ENCODE data around the gene DKK3.

Gene DKK3

DNA sequence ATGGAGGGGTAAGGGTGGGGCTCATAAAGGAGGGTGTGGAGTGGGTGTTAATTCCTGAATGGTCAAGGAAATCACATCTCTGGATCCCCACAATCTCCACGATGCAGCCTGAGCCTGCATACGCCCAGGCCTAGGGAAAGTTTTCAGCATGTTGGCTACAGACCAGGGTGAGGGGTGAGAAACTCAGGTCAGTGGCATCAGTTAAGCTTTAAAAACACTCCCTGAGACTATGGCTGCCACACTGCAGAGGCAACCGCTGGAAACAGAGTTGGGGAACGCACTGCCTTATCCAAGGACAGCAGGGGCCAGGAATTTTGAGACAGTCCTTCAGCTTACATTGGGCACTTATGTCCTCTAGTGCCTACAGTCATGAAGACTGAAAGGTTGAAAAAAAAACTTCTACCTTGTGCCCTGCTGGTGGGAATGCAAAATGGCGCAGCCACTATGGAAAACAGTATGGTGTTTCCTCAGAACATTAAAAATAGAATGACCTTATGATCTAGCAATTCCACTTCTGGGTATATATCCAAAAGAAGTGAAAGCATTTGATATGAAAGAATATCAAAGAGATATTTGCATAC, 19.7 kb downstream of the DKK3 start:
- WGBS (ENCODE audit: insufficient coverage, insufficient read length): no CpG with 5 or more reads among the region's 5 CpGs
- Histone ChIP-seq H3K9me3 (ENCODE audit: control insufficient read depth, insufficient read depth, low read length) (no peaks in the 10 kb centered on the region), H3K4me1 (ENCODE audit: control insufficient read depth, insufficient read depth, low read length) (peaks cover 2% of the 10 kb centered on the region), H3K36me3 (ENCODE audit: control insufficient read depth, insufficient read depth, low read length) (no peaks in the 10 kb centered on the region), H3K27ac (ENCODE audit: low read length) (no peak overlapping the region), H3K4me3 (ENCODE audit: low read length) (no peak overlapping the region), H3K27me3 (ENCODE audit: control insufficient read depth, insufficient read depth, low read length) (no peaks in the 10 kb centered on the region)
- DNase-seq (ENCODE audit: low read depth, low spot score): no peak

DNA sequence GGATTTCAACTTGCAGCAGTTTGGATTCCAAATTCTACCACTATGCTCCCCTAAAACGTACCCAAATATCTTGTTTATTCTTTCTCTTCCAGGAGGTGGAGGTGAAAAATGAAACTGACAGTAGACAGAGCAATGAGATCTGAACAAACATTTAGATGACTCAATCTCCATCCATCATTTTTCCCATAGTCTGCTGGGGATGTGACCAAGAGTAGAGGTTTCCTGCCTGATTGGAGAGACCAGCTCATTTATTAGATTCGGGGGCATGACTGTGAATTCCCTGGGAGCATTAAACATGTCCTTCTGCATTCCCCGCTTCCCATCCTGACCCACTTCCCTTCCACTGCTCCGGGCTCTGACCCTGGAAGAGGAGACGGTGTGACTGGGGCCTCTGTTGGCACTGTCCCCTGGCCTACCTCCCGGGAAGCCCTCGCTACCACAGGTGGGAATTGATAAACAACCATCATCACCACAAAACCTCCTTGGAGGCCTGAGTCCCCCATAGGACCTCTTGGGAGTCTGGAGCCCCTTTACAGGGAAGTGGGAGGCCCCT, 20.3 kb downstream of the DKK3 start:
- Histone ChIP-seq H3K36me3 (ENCODE audit: control insufficient read depth, insufficient read depth, low read length) (no peaks in the 10 kb centered on the region), H3K4me3 (ENCODE audit: low read length) (no peak overlapping the region), H3K9me3 (ENCODE audit: control insufficient read depth, insufficient read depth, low read length) (no peaks in the 10 kb centered on the region), H3K27ac (ENCODE audit: low read length) (no peak overlapping the region), H3K27me3 (ENCODE audit: control insufficient read depth, insufficient read depth, low read length) (no peaks in the 10 kb centered on the region), H3K4me1 (ENCODE audit: control insufficient read depth, insufficient read depth, low read length) (peaks cover 2% of the 10 kb centered on the region)
- no peak for DNase-seq (ENCODE audit: low read depth, low spot score)
- WGBS (ENCODE audit: insufficient coverage, insufficient read length): no CpG with 5 or more reads among the region's 7 CpGs

DNA sequence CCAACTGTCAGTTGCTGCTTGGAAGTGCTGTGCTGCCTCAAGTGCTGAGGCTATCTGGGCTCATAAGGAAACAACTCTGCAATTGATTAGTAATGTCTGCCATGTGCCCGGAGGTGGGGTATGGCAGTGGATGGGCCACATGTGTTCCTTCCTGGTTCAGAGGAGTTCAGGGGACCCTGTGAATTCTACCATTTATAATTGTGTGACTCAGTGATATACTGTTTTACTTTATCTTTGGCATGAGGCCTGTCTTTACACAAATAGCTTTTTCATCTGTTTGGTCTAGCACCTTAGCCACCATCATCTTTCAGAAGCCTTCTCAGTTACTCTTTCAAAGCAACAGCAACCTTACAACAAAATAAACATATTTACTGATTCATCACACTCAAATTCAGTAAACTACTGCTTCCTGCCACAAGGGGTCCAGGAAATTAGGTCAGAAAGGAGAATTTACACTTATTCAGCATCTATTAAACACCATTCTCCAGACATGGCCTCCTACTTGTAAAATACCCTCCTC, 20.9 kb downstream of the DKK3 start:
- H3K27ac ChIP-seq (ENCODE audit: low read length): no peak overlapping the region
- WGBS (ENCODE audit: insufficient coverage, insufficient read length): no CpG with 5 or more reads among the region's 1 CpG

DNA sequence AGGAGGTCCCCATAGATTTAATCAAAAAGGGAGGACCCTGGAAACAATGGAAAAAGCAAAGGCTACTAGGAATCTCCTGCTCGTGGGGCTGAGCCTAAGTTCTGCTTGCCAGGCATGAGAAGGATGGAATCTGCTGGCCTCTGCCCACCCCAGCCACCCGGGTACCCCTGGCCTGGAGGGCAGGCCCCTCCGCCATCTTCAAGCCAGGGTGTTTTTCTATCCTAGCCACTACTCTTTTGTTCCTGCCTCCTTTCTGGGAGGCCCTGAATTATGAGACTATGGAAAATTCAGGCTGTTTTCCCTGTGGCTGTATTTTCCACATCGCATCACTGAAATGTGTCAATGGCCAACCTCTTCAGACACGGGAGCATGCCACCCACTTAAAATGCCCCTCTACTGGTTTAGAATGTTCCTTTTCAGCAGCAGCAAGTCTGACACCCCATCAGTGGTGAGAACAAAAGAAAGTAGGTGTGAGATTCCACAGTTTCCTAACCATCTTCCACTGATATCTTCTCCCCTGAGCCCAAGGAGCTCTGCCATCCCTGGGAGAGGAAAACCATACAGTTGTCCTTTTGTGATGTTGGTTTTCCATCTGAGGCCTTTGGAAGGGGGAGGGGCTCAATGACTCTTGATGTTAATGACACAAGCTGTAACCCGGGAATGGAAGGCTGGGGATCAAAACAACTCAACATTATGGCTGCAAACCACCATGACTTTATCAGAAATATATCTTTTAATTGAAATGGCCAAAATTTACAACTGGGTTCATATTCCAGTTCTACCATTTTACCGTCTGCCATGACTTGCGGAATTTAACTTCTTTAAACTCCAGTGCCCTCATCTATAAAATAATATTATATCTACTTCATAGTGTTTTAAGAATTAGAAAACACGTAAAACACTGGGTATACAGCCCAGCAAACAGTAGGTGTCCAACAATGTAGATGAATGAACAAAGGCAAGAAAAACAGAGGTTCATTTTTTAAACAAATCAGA, 22.2 kb downstream of the DKK3 start:
- no peaks in the 10 kb centered on the region for H3K9me3 ChIP-seq (ENCODE audit: control insufficient read depth, insufficient read depth, low read length)
- peaks cover 2% of the 10 kb centered on the region for H3K4me1 ChIP-seq (ENCODE audit: control insufficient read depth, insufficient read depth, low read length)
- no peak overlapping the region for H3K4me3 ChIP-seq (ENCODE audit: low read length)
- no peaks in the 10 kb centered on the region for H3K27me3 ChIP-seq (ENCODE audit: control insufficient read depth, insufficient read depth, low read length)
- no peaks in the 10 kb centered on the region for H3K36me3 ChIP-seq (ENCODE audit: control insufficient read depth, insufficient read depth, low read length)
- no peak for DNase-seq (ENCODE audit: low read depth, low spot score)
- no CpG with 5 or more reads among the region's 9 CpGs for WGBS (ENCODE audit: insufficient coverage, insufficient read length)
- no peak overlapping the region for H3K27ac ChIP-seq (ENCODE audit: low read length)

More for the DNA sequence above, 20.9 kb downstream of the DKK3 start:
- H3K4me1 ChIP-seq (ENCODE audit: control insufficient read depth, insufficient read depth, low read length): peaks cover 2% of the 10 kb centered on the region
- DNase-seq (ENCODE audit: low read depth, low spot score): no peak
- H3K4me3 ChIP-seq (ENCODE audit: low read length): no peak overlapping the region
- no peaks in the 10 kb centered on the region for H3K36me3 ChIP-seq (ENCODE audit: control insufficient read depth, insufficient read depth, low read length)
- no peaks in the 10 kb centered on the region for H3K27me3 ChIP-seq (ENCODE audit: control insufficient read depth, insufficient read depth, low read length)
- no peaks in the 10 kb centered on the region for H3K9me3 ChIP-seq (ENCODE audit: control insufficient read depth, insufficient read depth, low read length)

DNA sequence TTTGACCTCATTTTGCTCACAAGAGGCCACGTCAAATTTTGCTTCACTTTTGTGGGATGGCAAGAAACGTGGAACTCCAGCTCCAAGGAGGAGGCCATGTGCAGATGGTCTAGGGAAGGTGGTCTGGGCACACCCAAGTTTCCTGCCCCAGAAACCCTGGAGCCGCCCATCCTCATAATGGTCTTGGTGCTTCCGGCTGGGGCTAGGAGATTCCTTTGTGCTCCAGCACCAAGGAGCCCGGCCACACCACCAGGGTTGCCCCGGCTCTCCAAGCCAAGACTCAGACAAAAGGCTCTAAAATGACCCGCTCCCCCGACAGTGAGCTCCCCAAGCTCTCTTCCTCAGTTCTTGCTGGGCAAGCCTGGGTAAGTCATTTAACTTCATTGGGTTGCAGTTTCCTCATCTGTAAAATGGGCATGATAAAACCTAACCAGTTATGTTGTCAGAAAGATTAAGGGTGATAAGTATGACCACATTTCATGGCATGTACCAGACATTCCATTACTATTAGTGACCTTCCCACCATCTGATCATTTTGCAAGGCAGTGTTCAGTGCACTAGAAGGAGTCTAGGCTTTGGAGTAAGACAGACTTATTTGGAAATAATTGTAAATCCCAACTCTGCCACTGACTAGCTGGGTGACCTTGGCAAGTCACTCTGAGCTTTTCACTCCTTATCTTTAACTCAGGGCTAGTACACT, 23.3 kb downstream of the DKK3 start:
- WGBS (ENCODE audit: insufficient coverage, insufficient read length): no CpG with 5 or more reads among the region's 8 CpGs
- H3K27ac ChIP-seq (ENCODE audit: low read length): no peak overlapping the region
- no peaks in the 10 kb centered on the region for H3K9me3 ChIP-seq (ENCODE audit: control insufficient read depth, insufficient read depth, low read length)
- peaks cover 2% of the 10 kb centered on the region for H3K4me1 ChIP-seq (ENCODE audit: control insufficient read depth, insufficient read depth, low read length)
- H3K36me3 ChIP-seq (ENCODE audit: control insufficient read depth, insufficient read depth, low read length): no peaks in the 10 kb centered on the region
- H3K27me3 ChIP-seq (ENCODE audit: control insufficient read depth, insufficient read depth, low read length): no peaks in the 10 kb centered on the region
- DNase-seq (ENCODE audit: low read depth, low spot score): no peak
- no peak overlapping the region for H3K4me3 ChIP-seq (ENCODE audit: low read length)

DNA sequence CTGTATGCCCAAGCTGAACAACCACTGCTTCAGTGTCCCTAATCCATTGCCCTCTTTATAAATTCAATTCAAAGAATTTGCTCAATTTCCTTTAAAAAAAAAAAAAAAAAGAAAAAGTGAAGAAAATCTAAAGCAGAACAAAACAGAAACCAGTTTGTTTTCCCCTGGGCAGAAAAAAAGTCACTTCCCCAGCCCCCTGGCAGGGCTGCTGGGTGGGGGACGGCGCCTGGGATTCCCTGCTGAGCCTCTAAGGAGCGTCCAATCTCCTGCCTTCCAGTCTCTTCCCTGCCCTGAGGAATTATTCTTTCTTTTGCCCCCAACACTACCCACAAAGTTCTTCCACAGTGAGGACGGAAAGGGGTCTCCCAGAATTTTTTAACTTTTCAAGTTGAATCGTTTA, 23.9 kb downstream of the DKK3 start:
- Histone ChIP-seq H3K4me3 (ENCODE audit: low read length) (no peak overlapping the region), H3K27ac (ENCODE audit: low read length) (no peak overlapping the region), H3K36me3 (ENCODE audit: control insufficient read depth, insufficient read depth, low read length) (no peaks in the 10 kb centered on the region), H3K27me3 (ENCODE audit: control insufficient read depth, insufficient read depth, low read length) (no peaks in the 10 kb centered on the region), H3K9me3 (ENCODE audit: control insufficient read depth, insufficient read depth, low read length) (no peaks in the 10 kb centered on the region), H3K4me1 (ENCODE audit: control insufficient read depth, insufficient read depth, low read length) (peaks cover 2% of the 10 kb centered on the region)
- DNase-seq (ENCODE audit: low read depth, low spot score): no peak
- WGBS (ENCODE audit: insufficient coverage, insufficient read length): no CpG with 5 or more reads among the region's 5 CpGs

DNA sequence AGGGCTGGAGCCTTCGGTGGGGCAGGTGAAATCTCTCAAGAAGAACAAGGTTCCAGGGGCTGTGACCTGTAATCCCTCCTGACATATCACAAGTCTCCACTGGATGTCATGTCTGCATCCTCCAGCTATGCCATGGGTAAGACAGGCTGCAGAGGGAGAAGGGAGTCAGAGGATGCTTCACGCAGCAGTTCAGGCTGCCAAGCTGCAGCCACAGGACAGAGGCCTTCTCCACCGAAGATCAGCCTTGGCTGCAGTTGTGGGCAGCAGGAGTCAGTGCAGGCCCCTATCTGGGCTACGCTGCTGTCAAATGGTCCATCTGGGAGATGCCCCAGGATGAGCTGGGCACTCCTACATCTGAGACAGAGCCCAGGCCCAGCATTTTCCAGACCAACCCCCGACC, 25.0 kb downstream of the DKK3 start:
- Histone ChIP-seq H3K27me3 (ENCODE audit: control insufficient read depth, insufficient read depth, low read length) (no peaks in the 10 kb centered on the region), H3K4me1 (ENCODE audit: control insufficient read depth, insufficient read depth, low read length) (peaks cover 2% of the 10 kb centered on the region), H3K9me3 (ENCODE audit: control insufficient read depth, insufficient read depth, low read length) (no peaks in the 10 kb centered on the region), H3K36me3 (ENCODE audit: control insufficient read depth, insufficient read depth, low read length) (no peaks in the 10 kb centered on the region), H3K27ac (ENCODE audit: low read length) (no peak overlapping the region), H3K4me3 (ENCODE audit: low read length) (no peak overlapping the region)
- DNase-seq (ENCODE audit: low read depth, low spot score): no peak
- no CpG with 5 or more reads among the region's 5 CpGs for WGBS (ENCODE audit: insufficient coverage, insufficient read length)

DNA sequence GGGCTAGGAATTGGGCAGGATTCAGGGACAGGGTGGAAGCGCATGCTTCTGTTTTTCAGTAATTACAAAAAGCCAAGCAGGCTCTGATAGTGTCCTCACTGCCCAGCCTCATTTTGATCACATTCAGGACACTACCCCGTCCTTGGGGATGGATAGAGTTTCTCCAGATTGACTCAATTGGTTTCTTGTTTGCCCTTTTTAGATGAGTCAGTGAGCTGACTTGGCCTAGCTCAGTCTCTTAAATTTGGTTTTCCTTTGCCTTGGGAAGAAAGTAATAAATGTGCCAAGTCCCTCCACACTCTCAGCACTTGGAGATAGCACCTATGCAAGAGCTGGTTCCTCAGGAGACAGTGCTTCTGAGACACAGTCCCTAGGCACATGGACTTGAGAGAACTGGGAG, 25.5 kb downstream of the DKK3 start:
- H3K27ac ChIP-seq (ENCODE audit: low read length): no peak overlapping the region
- no peaks in the 10 kb centered on the region for H3K27me3 ChIP-seq (ENCODE audit: control insufficient read depth, insufficient read depth, low read length)
- H3K4me1 ChIP-seq (ENCODE audit: control insufficient read depth, insufficient read depth, low read length): peaks cover 2% of the 10 kb centered on the region
- WGBS (ENCODE audit: insufficient coverage, insufficient read length): no CpG with 5 or more reads among the region's 2 CpGs
- H3K9me3 ChIP-seq (ENCODE audit: control insufficient read depth, insufficient read depth, low read length): no peaks in the 10 kb centered on the region
- DNase-seq (ENCODE audit: low read depth, low spot score): no peak
- H3K4me3 ChIP-seq (ENCODE audit: low read length): no peak overlapping the region
- no peaks in the 10 kb centered on the region for H3K36me3 ChIP-seq (ENCODE audit: control insufficient read depth, insufficient read depth, low read length)

DNA sequence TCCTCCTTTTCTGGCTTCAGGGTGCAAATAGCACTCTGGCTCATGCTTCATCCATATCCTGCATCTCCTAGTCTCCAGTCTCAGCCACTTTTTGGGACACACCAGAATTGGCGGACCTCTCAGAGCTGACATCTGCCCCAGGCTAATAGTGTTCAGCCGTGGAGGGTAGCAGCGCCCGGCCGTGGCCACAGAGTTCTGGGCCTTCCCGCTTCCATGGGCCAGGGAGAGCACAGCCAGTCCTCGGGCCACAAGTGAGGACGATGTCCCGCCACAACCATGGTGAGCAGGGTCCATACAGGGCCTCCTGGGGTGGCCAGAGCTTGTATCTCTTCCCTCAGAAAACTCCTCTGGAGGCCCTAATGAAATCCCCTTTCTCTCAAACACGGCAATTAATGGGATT, 26.0 kb downstream of the DKK3 start:
- Histone ChIP-seq H3K9me3 (ENCODE audit: control insufficient read depth, insufficient read depth, low read length) (no peaks in the 10 kb centered on the region), H3K27ac (ENCODE audit: low read length) (no peak overlapping the region), H3K36me3 (ENCODE audit: control insufficient read depth, insufficient read depth, low read length) (no peaks in the 10 kb centered on the region), H3K27me3 (ENCODE audit: control insufficient read depth, insufficient read depth, low read length) (no peaks in the 10 kb centered on the region), H3K4me3 (ENCODE audit: low read length) (no peak overlapping the region), H3K4me1 (ENCODE audit: control insufficient read depth, insufficient read depth, low read length) (peaks cover 3% of the 10 kb centered on the region)
- WGBS (ENCODE audit: insufficient coverage, insufficient read length): no CpG with 5 or more reads among the region's 10 CpGs
- no peak for DNase-seq (ENCODE audit: low read depth, low spot score)

DNA sequence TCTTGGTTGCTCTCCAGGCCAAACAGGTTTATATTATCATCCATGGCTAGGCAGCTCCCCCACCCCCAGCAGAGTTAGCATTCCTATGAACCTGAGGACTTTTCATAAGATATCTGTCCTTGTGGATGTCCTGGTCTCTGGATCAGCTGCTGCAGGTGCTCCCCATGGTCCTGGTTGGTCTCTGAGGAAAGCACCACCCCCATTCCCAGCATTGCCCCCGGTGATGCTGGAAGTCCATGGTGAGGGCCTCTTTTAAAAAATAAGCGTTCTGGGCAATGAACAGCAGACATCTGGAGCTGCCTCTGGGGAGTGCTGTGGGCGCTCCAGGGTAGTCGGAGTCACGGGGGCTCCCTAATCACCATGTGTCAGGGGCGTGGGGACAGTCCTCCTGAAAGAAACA, 26.6 kb downstream of the DKK3 start:
- Histone ChIP-seq H3K4me1 (ENCODE audit: control insufficient read depth, insufficient read depth, low read length) (peaks cover 6% of the 10 kb centered on the region), H3K36me3 (ENCODE audit: control insufficient read depth, insufficient read depth, low read length) (no peaks in the 10 kb centered on the region), H3K27me3 (ENCODE audit: control insufficient read depth, insufficient read depth, low read length) (no peaks in the 10 kb centered on the region), H3K9me3 (ENCODE audit: control insufficient read depth, insufficient read depth, low read length) (no peaks in the 10 kb centered on the region), H3K27ac (ENCODE audit: low read length) (no peak overlapping the region), H3K4me3 (ENCODE audit: low read length) (no peak overlapping the region)
- no peak for DNase-seq (ENCODE audit: low read depth, low spot score)
- no CpG with 5 or more reads among the region's 6 CpGs for WGBS (ENCODE audit: insufficient coverage, insufficient read length)
